ENCODE results near the gene TLE3.

TLE3 gene

DNA sequence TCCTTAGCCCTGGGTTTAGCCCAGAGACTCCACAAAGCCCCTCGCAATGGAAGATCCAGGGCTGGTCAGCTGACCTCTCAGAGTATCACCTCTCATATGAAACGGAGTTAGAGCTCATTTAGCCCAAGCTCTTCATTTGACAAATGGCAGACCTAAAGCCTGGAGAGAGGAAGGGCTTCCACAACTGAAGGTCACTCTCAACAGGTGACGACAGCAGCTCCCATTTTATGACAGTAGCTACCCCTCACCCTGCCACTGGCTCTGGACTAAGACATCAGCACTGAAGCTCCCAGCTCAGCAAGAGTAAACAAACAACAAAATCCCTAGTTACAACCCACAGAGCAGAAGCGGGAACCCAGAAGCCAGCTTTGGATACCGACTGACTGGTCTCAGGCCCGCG lies 33.7 kb downstream of the TLE3 start:
- DNase-seq (ENCODE audit: low read depth in 1 of 2, low spot score in 1 of 2): no peak

DNA sequence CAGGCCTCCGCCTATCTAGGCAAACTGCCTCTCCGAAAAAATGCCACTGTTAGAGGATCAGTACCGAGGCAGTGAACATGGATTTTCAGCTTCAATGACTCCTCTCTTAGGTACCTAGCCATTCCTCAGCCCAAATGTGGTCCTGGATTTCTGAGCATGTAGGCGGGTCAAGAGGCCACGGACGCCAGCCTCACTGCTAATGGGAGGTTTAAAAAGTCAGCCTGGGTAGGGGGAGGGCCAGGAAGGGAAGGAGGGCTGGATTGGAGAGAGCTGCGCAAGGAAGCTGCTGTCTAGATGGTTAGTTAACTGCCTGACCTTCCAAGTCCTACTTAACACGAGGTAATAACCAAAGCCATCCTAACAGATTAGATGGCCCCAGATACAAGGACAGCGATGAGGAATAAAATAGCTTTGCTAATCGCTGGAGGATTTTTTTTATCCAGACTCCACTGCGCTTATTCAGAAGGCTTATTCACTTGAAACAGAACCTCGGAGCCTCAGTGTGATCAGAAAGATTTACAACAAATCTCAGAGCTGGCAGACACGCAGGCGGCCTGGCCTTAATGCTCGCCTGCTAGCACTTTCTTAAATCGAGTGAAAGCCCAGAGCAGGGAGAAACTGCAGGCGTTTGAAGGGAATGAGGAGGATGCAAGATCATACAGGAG lies 34.3 kb downstream of the TLE3 start:
- no peak for DNase-seq (ENCODE audit: low read depth in 1 of 2, low spot score in 1 of 2)

- no peak for DNase-seq (ENCODE audit: low read depth in 1 of 2, low spot score in 1 of 2)
Observed at GRCh38 chr15:70062321-70062956, 35.3 kb downstream of the TLE3 start.

GRCh38 chr15:70061696-70062270 lies 35.9 kb downstream of the TLE3 start:
- no peak for DNase-seq (ENCODE audit: low read depth in 1 of 2, low spot score in 1 of 2)

DNA sequence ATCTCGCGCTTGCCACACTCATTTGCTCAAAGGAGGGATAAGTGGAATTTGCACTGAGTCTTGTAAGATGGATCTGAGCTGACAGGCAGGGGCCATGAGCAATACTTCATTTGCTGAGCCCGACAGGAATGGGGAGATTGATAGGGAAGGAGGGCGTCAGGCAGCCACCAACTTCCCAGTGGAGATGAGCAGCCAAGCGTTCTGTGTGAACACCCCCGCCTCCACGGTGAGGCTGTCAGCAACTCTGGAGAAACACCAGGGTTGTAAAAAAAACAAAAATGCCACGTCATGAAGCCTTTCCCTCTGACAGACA lies 36.8 kb downstream of the TLE3 start:
- no peak for DNase-seq (ENCODE audit: low read depth in 1 of 2, low spot score in 1 of 2)

DNA sequence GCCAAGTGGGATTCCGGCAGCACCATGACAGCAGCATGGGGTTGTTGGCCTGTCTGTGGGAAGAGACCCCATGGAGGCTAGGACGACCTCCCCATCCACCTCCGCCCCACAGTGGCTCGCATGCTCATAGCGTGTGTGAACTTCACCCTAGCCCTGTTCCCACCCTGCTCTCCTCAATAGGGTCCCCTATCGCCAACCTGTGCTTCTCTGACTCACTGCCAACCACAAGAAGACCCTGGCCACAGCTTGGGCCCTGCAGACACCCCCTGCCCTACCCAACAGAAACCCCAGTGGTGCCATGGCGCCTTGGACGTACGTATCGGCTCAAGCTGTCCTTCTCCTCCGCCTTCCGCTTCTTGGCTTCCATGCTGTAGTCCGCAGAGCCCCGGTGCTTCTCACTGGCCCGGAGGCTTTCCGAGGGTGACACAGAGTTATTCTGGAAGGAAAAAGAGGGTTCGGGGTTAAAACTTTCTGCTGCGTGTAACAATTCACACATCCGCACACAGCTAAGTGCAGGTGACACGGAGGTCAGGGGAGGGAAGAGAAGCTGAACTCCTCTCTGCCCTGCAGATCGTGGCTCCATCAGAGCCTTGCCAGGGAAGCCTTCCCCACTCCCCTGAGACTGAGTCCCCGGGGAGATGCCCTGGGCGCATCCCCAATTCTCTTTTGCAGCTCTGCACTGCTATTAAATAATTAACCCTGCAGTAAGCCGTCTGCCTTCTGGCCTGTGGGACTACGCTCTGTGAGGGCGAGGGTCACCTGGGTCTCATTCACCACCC lies 37.3 kb downstream of the TLE3 start:
- DNase-seq (ENCODE audit: low read depth in 1 of 2, low spot score in 1 of 2): no peak

DNA sequence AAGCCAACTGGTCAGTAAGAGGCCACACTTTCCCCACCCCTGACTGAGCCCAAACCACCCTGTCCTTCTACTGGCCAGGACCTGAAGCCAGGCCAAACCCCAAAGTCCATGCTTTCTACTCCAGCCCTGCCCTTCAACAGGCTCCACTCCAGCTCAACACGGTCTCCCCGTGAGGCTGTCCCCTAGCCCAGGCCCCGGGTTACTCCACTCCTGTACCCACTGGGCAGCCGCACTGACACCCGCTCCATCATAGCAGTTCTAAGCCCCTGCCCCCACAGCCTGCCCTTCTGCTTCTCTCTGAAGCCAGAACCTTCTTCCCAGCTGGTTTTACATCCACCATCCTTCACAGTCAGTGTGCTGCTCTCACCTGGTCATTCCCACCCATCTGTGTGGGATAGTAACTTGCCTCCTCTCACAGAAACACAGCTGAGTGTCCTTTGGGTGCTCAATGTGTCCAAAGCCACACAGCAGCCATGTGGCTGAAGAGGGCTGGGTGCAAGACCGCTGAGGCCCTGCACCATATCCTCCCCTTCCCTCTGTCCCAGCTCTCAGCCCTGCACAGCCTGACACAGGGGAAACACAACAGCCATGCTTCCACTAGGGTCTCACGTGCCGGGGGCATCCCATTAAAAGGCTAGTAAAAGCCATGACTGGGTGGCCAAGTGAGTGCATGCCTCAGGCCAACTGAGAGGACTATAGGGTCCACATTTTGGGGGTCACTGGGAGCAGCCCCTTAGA lies 38.1 kb downstream of the TLE3 start:
- no peak for DNase-seq (ENCODE audit: low read depth in 1 of 2, low spot score in 1 of 2)

GRCh38 chr15:70058642-70059360 lies 38.9 kb downstream of the TLE3 start:
- no peak for DNase-seq (ENCODE audit: low read depth in 1 of 2, low spot score in 1 of 2)

DNA sequence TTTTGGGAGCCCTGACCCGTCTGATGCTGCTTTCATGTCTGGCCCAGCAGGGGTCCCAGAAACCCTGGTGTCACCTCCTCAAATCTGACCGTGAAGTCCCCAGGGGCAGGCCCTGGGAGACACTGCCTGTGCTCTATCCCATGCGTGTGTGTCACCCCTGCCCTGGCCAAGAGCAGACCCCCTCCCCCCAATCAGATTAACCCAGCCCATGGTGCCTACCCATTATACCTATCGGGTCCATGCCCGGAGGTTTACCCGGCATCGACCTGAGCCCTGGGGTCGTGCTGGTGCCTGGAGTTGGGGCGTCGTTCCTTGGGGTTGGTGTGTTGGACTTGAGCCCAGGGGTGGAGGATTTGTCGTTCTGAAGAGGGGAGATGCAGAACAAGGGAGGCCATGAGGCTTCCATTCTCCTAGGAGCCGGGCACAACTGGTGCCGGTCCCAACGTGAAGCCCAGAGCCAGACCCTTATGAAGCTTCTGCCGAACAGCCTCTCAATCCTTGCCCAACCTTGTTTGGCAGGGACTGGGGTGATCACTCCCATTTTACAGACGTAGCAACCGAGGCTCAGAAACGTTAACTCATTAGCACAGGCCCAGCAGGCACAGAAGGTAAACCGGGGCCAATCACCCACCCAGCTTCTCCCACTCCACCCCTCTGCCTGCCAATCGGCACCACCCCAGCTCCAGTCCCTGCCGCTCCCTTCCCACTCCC lies 39.6 kb downstream of the TLE3 start:
- no peak for DNase-seq (ENCODE audit: low read depth in 1 of 2, low spot score in 1 of 2)

GRCh38 chr15:70056091-70056680 lies 41.5 kb downstream of the TLE3 start:
- DNase-seq (ENCODE audit: low read depth in 1 of 2, low spot score in 1 of 2): no peak

DNA sequence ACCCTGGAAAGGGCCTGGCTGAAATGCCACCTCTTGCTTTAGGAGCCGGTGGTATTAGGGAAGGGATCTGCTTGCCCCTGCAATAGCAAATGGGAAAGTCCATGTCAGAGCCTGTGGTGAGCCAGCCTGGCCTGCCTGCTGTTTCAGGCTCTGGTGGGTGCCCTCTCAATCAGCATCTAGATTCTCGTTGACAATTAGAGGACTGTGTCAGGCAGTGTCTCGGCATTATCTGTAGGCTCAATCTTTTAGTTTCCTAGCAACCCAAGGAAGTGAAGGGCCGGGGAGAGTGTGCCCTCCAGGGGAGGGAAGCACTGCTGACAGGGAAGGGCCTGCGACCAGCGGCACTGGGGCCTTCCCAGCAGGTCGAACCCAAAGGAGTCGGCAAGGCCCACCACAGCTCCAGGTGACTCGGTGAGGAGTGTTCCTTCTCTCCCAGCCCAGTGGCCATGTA lies 42.1 kb downstream of the TLE3 start:
- no peak for DNase-seq (ENCODE audit: low read depth in 1 of 2, low spot score in 1 of 2)

GRCh38 chr15:70054884-70055387 lies 42.8 kb downstream of the TLE3 start:
- no peak for DNase-seq (ENCODE audit: low read depth in 1 of 2, low spot score in 1 of 2)

DNA sequence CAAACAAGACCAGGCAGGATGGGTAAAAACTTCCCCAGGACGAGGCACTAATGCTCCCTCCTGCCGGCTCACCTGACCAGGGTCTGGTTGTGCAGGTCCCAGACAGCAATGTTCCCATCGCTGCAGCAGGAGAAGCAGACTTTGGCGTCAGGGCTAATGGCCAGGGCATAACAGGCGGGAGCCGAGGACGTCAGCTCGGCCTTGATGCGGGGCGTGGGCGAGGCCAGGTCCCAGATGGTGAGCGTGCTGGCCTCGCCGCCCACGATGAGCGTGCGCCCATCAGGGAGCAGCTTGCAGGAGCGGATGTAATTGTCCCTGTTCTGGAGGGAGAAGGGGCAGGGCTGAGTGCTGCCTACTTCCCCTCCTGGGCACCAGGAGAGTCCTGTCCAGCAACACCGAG lies 43.4 kb downstream of the TLE3 start:
- DNase-seq (ENCODE audit: low read depth in 1 of 2, low spot score in 1 of 2): no peak

- no peak for DNase-seq (ENCODE audit: low read depth in 1 of 2, low spot score in 1 of 2)
Observed at GRCh38 chr15:70053716-70054229, 43.9 kb downstream of the TLE3 start.

GRCh38 chr15:70053001-70053715 lies 44.6 kb downstream of the TLE3 start:
- no peak for DNase-seq (ENCODE audit: low read depth in 1 of 2, low spot score in 1 of 2)

- no peak for DNase-seq (ENCODE audit: low read depth in 1 of 2, low spot score in 1 of 2)
Observed at GRCh38 chr15:70051948-70052633, 45.6 kb downstream of the TLE3 start.

DNA sequence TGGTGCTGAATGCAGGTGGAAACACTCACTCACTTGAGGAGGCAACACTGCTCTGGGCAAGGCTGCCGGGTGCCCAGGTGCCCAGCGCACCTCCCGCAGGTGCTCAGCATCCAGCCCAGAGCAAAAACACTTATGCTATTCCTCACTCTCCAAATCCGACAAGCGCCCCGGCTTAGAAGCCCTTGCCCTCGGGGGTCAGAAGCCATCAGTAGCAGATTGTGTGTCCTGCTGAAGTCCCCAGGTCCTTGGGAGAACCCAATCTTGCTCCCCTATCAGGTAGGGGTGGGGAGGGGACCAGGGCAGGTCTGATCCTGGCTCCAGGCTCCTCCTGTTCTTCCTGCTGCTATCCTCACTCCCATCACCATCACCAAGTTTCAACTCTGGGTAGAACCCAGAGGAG lies 46.7 kb downstream of the TLE3 start:
- DNase-seq (ENCODE audit: low read depth in 1 of 2, low spot score in 1 of 2): no peak

- DNase-seq (ENCODE audit: low read depth in 1 of 2, low spot score in 1 of 2): no peak
Observed at GRCh38 chr15:70050441-70050840, 47.3 kb downstream of the TLE3 start.

Measured in activated T-helper 1 cell treated with anti-CD3 and anti-CD28 coated beads, Interleukin-2, amount 50 U/mL, for 16 hours (primary cell).